OCI-LY3 (cell line): Measurements from ENCODE around the gene RTF2.
A peak's percentile ranks its signal among the peaks of the same experiment; 100 is the strongest.

ENCODE experiments used
- H2AFZ ChIP-seq: fragments of 200-600, 300-600 bp; shearing (Covaris generic); 2 replicates; pipeline ENCODE4 v1.6.0; 2014; ENCODE audit warnings: antibody characterized with exemption, low read depth, low read length
- H3K27ac ChIP-seq: fragments of 200-600, 300-600 bp; sonication (generic); 2 replicates; pipeline ENCODE4 v1.5.1; 2014; ENCODE audit warnings: mild to moderate bottlenecking, low read length, moderate library complexity, mixed read lengths
- H3K27me3 ChIP-seq: fragments of 200-600, 300-600 bp; sonication (generic); 2 replicates; pipeline ENCODE4 v1.6.1; 2014; ENCODE audit warnings: low read depth, low read length, mixed read lengths
- H3K36me3 ChIP-seq: fragments of 200-600, 300-600 bp; sonication (generic); replicated peaks from 2 replicates; pipeline ENCODE3; 2014; ENCODE audit warnings: low read depth, low read length, mixed read lengths
- H3K4me1 ChIP-seq: fragments of 300-600, 200-600 bp; sonication (generic); 2 replicates; pipeline ENCODE4 v1.6.1; 2014; ENCODE audit warnings: low read length, mixed read lengths
- H3K4me2 ChIP-seq: fragments of 200-600, 300-600 bp; sonication (generic); 2 replicates; pipeline ENCODE4 v1.6.1; 2014; ENCODE audit warnings: low read length, mixed read lengths
- H3K4me3 ChIP-seq: fragments of 300-600, 200-600 bp; sonication (generic); 2 replicates; pipeline ENCODE4 v1.5.1; 2014; ENCODE audit warnings: antibody characterized with exemption, mild to moderate bottlenecking, low read length, moderate library complexity
- H3K79me2 ChIP-seq: fragments of 300-600, 200-600 bp; shearing (Covaris generic); 2 replicates; pipeline ENCODE4 v1.6.1; 2014; ENCODE audit warnings: mild to moderate bottlenecking, low read length, mixed read lengths
- H3K9ac ChIP-seq: fragments of 300-600, 200-600 bp; shearing (Covaris generic); 2 replicates; pipeline ENCODE4 v1.6.0; 2014; ENCODE audit warnings: mild to moderate bottlenecking, low read length, moderate library complexity
- H3K9me3 ChIP-seq: fragments of 200-600, 300-600 bp; shearing (Covaris generic); 2 replicates; pipeline ENCODE4 v1.6.1; 2014; ENCODE audit warnings: low read length, mixed read lengths; ENCODE audit not compliant: insufficient read depth
- H4K20me1 ChIP-seq: fragments of 200-600, 300-600 bp; sonication (generic); 2 replicates; pipeline ENCODE4 v1.6.1; 2016; ENCODE audit warnings: low read length, mixed read lengths; ENCODE audit not compliant: insufficient read depth
- EZH2phosphoT487 ChIP-seq: fragments of 200-600 bp; shearing (Covaris generic); IDR thresholded peaks from 2 replicates; pipeline ENCODE4 v1.6.1; 2018; ENCODE audit warnings: antibody characterized with exemption, mixed run types, low read depth
- TF ChIP-seq, protein P1 (sequence below): fragments of 200-600, 300-600 bp; sonication (generic); IDR thresholded peaks from 2 replicates; pipeline ENCODE4 v1.5.1; 2014; ENCODE audit warnings: antibody characterized with exemption, low read length, low read depth

Gene RTF2

GRCh38 chr20:56445130-56445529 is 23.3 kb upstream of the RTF2 start:
- Histone ChIP-seq H3K9ac (no peak overlapping the region), H3K79me2 (no peaks in the 10 kb centered on the region), H2AFZ (no peak overlapping the region), H3K4me3 (no peak overlapping the region), H3K27me3 (no peaks in the 10 kb centered on the region), H3K36me3 (no peaks in the 10 kb centered on the region), H3K4me1 (peaks cover 40% of the 10 kb centered on the region), H3K27ac (no peak overlapping the region), H4K20me1 (no peaks in the 10 kb centered on the region), H3K4me2 (no peak overlapping the region), H3K9me3 (no peaks in the 10 kb centered on the region)
- no peak for TF ChIP-seq EZH2phosphoT487
- TF ChIP-seq, protein P1, sequence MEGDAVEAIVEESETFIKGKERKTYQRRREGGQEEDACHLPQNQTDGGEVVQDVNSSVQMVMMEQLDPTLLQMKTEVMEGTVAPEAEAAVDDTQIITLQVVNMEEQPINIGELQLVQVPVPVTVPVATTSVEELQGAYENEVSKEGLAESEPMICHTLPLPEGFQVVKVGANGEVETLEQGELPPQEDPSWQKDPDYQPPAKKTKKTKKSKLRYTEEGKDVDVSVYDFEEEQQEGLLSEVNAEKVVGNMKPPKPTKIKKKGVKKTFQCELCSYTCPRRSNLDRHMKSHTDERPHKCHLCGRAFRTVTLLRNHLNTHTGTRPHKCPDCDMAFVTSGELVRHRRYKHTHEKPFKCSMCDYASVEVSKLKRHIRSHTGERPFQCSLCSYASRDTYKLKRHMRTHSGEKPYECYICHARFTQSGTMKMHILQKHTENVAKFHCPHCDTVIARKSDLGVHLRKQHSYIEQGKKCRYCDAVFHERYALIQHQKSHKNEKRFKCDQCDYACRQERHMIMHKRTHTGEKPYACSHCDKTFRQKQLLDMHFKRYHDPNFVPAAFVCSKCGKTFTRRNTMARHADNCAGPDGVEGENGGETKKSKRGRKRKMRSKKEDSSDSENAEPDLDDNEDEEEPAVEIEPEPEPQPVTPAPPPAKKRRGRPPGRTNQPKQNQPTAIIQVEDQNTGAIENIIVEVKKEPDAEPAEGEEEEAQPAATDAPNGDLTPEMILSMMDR: no peak

DNA sequence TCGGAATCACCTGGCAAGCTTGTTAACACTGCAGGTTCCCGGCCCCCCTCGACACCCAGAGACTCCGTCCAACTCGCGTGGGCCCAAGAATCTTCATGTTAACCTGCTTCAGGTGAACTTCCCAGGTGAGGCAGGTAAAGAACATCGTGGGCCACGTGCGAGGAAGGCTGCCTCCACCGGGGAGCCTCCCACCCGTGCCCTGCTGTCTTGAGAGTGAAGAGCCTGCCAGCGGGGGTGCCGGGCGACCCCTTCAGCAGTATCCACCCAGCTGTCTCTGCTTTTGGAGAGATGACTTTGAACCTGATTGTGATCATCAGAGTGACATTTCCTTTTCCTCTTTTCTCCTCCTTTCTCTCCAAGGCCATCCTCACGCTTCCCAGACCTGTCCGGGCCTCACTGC is 22.9 kb upstream of the RTF2 start:
- Histone ChIP-seq H3K4me3 (no peak overlapping the region), H3K79me2 (no peaks in the 10 kb centered on the region), H3K27ac (no peak overlapping the region), H3K36me3 (no peaks in the 10 kb centered on the region), H4K20me1 (no peaks in the 10 kb centered on the region), H3K4me2 (no peak overlapping the region), H3K9me3 (no peaks in the 10 kb centered on the region), H3K9ac (no peak overlapping the region), H2AFZ (no peak overlapping the region), H3K27me3 (no peaks in the 10 kb centered on the region), H3K4me1 (peaks cover 36% of the 10 kb centered on the region)
- TF ChIP-seq, protein P1: no peak
- TF ChIP-seq EZH2phosphoT487: no peak

- Histone ChIP-seq H3K27ac (no peak overlapping the region), H2AFZ (no peak overlapping the region), H4K20me1 (no peaks in the 10 kb centered on the region), H3K4me2 (peak overlapping the region; percentile 48), H3K36me3 (no peaks in the 10 kb centered on the region), H3K27me3 (no peaks in the 10 kb centered on the region), H3K4me3 (peak overlapping the region; percentile 39), H3K9me3 (no peaks in the 10 kb centered on the region), H3K4me1 (peaks cover 24% of the 10 kb centered on the region), H3K9ac (no peak overlapping the region), H3K79me2 (no peaks in the 10 kb centered on the region)
- no peak for TF ChIP-seq EZH2phosphoT487
- TF ChIP-seq, protein P1: no peak
These were observed 21.2 kb upstream of the RTF2 start for GRCh38 chr20:56447227-56447626.

- Histone ChIP-seq H4K20me1 (no peaks in the 10 kb centered on the region), H3K9me3 (no peaks in the 10 kb centered on the region), H3K4me1 (peaks cover 37% of the 10 kb centered on the region), H3K4me3 (no peak overlapping the region), H2AFZ (no peak overlapping the region), H3K27me3 (no peaks in the 10 kb centered on the region), H3K36me3 (no peaks in the 10 kb centered on the region), H3K4me2 (no peak overlapping the region), H3K27ac (no peak overlapping the region), H3K79me2 (no peaks in the 10 kb centered on the region), H3K9ac (no peak overlapping the region)
- TF ChIP-seq EZH2phosphoT487: no peak
- TF ChIP-seq, protein P1: no peak
These were observed 19.0 kb upstream of the RTF2 start for GRCh38 chr20:56449459-56449858.
